HG03520 (cell line): ENCODE measurements around the gene COMP.
"Not testable (repeated sequence)": the region's sequence is repeated elsewhere in the genome, so short reads cannot be mapped to it uniquely, and the experiment has no call there.

ENCODE experiments used
- ATAC-seq: cut with Tn5 transposase; IDR thresholded peaks from one replicate; pipeline ENCODE4 v1.9.1; 2021; ENCODE audit warnings: mild to moderate bottlenecking, moderate library complexity; ENCODE audit not compliant: unreplicated experiment

The COMP gene

DNA sequence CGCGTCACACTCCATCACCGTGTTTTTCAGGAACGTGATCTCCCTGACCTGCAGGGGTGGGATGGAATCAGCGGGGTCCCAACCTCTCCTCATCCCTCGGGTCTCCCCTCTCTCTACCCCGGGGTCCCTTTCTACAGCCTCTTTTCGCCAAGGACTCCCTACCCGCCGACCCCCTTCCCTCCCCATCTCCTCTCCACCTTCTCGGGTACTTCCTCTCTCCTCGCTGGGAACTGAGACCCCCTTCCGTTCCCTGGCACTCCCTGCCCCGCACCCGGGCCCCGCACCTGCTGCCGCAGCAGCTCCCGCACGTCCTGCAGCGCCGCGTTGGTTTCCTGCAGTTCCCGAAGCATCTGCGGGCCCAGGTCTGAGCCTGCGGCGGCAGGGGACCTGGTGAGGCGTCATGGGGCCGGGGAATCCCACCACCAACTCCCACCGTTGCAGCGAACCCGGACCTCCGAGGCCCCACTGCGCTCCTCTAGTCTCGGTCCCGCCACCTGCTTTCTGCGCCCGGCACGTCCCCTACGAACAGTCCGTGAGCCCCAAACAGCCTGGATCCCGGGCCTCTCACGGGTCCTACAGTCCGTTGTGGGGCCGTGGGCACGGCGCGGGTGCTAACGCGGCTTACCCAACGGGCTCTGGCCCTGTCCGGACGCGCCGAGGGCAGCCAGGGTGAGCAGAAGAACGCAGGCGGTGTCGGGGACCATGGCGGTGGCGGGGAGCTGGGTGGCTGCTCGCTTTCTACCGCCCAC, at the start of gene COMP:
TSS of gene COMP (minus strand) at position 740 of the 749 bp plus-strand sequence. CDS start at position 704, 36 bp downstream.
- no peak for ATAC-seq

DNA sequence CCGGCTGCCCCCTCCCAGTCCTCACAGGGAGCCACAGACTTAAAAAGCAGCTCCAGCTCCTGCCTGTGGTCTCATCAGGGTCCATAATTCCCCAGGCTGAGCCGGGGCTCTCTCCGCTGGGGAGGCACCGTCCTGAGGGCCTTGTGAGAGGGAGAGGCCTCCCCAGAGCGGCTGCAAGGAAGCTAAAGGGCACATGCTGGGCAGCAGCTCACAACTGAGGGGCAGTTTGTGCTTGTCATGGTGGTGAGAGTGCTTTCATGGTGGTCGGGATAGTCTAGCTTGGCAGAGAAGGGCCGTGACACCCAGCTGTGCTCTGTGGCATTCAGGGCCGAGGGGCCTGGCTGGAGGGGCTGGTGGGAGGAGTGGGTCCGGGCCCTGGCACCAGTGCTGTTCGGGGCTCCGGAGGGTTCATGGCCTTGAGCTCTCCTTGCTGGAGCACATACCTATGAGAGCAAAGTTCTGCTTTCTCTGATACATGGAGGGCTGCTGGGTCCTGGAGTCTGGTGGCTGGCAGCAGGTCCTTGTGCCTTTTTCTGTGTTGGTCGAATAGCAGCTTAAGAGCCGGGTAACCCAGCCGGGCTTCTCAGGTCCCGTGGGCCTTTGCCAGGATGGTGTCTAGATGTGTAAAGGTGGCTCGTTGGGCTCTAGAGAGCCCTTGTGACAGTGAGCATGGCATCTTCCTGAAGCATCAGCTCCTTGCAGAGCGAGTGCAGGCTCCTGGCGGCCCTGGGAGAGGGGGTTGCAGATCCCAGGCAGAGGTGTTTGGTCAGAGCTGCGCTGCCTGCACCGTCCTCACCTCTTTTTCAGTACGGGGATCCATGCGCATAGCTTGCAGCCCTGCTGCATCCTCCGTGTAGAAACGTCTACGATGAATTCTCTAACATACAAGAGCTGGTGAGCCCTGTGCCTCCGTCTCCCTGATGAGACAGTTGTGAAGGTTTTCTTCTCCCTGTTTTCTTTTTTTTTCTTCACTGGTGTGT, 49.5 kb upstream of the COMP start:
- ATAC-seq, result no peak

DNA sequence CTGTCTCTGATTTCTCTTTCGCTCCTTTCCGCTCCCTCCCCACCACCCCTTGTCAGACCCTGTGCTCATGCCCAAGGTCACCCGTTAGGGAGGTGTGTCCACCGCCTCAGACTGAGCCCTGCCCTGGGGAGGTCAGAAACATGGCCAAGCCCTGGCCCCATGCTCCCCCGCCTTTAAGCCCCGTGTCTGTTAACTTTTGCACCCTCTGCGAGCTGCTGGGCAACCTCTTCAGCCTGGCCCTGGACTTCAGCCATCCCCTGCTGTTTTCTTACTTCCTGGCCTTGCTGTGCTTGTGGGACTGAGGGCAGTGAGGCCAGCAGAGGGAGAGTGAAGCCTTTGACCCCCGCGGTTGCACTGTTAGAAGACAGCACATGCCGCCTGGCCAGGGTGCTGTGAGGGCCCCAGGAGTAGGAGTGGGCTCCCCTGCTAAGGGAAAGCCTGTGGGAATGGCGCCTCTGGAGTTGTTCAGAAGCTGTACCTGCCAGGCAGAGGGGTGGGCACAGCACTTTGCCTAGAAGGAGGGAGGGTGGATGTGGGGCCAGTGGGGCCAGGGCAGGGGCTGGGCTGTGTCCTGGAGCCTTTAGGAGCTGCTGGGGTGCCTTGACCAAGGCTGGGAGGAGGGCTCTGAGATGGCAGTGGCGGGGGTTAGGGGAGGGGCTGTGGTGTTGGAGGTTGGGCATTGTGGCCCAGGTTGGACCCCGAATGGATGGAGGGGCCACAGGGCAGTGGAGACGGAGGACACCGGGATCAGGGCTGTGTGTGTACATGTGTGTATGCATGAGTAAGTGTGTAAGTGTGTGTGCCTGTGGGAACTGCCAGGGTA, 48.6 kb upstream of the COMP start:
- ATAC-seq, result no peak

DNA sequence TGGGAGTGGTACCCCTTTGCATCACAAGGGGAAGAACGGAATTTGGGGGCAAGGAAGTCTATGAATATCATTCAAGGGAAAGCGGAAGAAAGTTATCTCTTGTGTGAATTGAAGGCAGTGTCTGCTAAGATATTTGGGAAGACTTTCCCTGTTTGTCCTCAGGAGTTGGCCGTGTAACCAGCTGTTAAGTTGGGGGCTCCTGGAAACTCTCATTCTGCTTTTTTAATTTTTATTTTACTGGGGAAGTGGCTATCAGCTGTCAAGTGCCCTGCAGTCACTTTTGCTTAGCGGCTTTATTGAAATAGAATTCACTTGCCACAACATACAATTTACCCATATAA, 43.5 kb upstream of the COMP start:
- ATAC-seq, result no peak

DNA sequence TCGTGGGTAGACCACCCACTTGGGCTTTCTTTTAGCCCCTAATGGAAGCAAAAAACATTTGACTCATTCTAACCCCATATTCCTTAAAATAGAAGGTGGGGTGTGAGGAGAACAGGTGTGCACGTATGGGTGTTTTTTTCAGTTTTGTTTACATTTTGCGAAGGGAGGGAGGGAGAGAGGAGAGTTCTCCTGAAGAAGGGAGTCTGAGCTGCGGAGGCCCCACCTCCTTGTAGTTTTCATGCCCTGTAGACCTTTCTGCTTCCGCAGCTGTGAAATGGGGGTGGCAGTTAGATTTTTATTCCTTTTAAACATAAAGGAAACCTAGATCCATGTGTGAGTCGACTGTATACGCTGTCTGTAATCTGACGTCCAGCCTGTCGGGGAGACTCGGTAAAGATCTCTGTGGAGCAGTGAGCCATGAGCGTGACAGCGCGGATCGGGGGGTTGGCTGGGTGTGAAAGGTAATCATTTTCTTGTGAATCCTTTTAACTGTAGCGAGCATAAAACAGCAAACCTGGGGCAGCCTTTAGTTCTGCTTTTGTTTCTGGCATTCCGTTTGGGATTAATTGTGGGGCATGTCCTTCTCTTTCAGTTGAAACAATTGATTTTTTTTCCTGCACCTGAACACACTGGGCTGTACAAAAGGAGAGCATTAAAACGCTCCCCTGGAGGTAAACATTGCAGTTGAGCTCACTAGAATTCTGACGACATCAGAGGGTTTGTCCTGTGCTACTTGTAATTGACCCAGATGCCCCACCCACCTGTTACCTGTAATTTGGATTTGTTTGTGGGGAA, 42.9 kb upstream of the COMP start:
- no peak for ATAC-seq

DNA sequence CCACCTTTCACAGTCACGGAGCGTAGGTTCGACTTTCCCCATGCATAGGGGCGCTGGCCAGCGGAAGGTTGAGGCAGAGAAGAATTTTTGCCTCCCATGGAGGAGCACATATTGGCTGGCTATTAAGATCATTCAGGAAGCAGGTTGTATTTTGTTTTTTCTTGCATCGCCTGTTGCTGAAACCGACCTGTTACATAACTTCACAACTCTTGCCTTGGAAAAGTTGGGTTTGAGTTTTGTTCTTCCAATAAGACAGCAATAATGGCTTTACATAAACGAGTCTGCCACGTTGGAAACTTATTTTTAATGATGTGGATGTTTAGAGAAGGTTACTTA, 42.0 kb upstream of the COMP start:
- no peak for ATAC-seq

DNA sequence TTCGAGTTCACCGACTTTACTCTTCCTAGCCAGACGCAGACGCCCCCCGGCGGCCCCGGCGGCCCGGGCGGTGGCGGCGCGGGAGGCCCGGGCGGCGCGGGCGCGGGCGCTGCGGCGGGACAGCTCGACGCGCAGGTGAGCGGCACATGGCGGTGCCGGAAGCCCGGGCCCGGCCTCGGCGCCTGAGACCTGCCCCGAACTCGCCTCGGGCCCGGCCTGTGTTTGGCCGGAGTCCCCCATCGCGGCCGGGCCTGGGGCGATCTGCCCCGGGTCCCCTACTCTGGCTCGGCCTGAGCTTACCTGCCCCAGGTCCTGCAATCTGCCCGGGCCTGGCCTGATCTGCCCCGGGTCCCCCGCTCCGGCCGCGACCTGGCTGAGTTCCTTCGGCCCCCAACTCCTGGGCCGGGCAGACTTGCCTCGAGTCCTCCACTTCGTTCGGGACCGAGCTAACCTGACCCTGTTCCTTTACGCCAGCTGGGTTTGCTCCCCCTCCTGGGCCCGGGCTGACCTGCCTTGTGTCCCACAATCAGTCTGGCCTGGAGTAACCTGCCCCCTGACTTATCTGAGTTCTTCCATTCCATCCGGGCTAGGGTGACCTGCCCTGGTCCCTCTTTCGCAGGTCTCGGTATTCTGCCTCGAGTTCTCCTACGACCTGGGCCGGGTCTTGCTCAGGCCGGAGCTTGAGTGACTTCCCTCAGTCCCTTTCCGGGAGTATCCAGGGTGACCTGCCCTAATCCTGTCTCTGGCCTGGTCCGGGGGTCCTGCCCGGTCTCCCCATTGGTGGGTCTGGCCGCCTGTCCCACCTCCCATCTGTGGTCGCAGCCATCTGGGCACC, 41.4 kb upstream of the COMP start:
- ATAC-seq, result peak; percentile 22

DNA sequence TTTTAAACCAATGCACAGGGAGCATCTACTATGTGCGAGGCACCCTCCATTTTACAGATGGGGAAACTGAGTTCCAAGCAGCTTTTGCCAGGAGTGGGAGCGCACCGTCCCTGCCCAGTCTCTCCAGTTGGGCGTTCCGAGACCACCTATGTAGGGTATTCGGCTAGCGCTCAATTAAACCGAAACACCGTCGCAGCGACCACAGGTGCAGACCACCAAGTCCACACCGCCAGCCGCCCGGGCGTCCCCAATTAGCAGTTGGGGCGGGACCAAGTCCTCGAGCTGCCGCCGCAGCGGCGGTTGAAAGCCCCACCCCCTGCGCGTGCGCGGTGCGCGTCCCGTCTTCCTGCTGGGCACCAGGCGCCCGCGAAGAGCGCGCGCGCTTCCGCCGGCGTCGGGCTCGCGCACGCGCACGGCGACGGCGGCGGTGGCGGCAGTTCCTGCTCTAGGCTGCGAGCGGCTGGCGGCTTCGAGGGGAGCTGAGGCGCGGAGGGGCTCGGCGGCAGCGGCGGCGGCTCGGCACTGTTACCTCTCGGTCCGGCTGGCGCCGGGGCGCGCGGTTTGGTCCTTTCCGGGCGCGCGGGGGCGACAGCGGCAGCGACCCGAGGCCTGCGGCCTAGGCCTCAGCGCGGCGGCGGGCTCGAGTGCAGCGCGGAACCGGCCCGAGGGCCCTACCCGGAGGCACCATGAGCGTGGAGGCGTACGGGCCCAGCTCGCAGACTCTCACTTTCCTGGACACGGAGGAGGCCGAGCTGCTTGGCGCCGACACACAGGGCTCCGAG, 40.6 kb upstream of the COMP start, which contains the start of gene UPF1:
TSS of gene UPF1 (plus strand) at position 436 of the 782 bp plus-strand sequence. CDS start at position 687, 251 bp downstream.
- peak; percentile 71 for ATAC-seq

DNA sequence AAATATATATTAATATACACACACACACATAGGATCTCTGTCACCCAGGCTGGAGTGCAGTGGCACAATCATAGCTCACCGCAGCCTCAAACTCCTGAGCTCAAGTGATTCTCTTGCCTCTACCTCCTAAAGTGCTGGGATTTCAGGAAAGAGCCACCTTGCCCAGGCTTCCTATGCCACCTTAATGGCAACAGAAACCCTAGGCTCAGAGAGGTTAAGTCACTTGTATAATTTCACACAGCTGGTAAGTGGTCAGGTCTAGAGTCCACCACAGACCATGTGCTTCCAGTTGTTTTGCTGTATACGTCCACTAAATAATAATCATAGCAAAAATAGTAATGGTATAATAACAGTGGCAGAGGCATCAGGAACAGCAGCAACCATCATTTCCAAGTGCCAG, 39.4 kb upstream of the COMP start:
- ATAC-seq, result no peak

DNA sequence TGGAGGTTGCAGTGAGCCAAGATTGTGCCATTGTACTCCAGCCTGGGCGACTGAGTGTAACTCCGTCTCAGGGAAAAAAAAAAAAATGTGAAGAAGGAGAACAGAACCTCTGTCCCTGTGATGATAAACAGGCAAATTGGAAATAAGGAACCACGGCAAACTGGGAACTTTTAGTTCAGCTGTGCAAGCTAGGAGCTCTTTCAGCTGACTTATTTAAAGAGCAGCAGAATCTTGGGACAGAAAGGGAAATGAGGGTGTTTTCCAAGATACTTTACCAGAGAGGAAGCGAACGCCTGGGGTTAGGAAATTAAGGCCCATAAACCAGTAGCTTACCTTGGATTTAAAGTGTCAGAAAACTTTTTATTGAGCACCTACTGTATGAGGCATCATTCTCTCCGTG, 37.7 kb upstream of the COMP start:
- no peak for ATAC-seq

DNA sequence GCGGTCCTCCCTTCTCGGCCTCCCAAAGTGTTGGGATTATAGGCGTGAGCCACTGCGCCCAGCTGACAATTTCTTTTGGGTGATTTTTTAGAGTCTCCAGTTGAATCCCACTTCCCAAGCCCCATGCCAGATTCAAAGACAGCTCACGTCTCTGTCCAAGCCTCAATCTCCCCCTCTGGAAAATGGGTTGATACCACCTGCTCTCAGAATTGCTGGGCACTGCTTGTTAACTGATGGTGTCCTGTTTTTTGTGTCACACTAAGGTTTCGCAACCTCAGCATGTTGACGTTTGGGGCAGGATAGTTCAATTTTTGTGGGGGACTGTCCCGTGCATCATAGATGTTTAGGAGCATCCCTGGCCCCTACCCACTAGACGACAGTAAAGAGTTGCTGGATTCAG, 26.5 kb upstream of the COMP start:
- no peak for ATAC-seq

DNA sequence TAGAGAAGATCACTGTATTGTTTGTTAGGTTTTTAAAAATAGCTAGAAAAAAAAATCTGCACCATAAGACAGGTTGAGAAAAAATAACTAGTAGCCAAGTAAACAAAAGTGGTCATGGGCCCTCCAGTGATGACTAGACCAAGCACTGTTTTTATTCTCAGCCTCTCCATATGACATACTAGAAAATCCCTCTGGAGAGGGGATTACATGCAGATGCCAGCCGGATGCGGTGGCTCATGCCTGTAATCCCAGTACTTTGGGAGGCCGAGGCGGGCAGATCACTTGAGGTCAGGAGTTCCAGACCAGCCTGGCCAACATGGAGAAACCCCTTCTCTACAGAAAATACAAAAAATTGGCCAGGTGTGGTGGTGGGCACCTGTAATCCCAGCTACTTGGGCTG, 25.5 kb upstream of the COMP start:
- not testable (repeated sequence) for ATAC-seq

DNA sequence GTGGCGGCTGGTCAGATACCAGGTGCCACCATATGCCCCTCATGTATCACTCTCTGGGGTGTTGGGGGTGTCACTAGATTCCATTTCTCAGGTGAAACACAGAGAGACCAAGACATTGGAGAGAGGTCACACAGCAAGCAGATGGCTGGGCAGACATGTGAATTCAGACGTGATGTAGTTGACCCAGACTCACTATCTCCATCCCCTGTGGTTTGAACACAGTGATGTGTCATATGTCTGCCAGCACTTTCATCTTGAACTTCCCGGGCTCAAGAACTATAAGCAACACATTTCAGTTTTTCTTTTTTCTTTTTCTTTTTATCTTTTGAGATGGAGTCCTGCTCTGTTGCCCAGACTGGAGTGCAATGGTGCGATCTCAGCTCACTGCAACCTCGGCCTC, 24.6 kb upstream of the COMP start:
- no peak for ATAC-seq

DNA sequence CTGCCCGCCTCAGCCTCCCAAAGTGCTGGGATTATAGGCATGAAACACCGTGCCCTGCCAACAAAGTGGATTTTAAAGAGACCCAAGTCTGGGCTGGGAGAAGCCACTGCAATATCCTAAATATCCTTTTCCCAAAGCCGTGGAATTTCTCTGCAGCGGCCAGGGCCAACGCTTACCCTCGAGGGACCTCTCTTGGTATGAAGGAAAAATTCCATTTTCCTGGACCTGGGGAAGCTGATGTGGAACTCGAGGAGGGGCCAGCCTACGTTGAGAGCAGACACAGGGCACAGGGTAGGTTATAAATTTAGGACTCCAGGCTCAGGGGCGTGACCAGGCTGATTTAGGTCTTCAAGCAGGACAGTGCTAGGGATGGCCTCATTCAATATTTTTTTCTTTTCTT, 23.0 kb upstream of the COMP start:
- no peak for ATAC-seq

DNA sequence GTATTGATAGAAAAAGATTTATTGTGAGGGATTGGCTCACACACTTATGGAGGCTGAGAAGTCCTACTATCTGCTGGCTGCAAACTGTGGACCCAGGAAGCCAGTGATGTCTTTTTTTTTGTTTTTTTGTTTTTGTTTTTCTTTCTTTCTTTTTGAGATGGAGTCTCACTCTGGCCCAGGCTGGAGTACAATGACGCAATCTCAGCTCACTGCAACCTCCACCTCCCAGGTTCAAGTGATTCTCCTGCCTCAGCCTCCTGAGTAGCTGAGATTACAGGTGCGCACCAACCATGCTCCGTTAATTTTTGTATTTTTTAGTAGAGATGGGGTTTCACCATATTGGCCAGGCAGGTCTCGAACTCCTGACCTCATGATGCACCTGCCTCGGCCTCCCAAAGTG, 20.5 kb upstream of the COMP start:
- not testable (repeated sequence) for ATAC-seq

DNA sequence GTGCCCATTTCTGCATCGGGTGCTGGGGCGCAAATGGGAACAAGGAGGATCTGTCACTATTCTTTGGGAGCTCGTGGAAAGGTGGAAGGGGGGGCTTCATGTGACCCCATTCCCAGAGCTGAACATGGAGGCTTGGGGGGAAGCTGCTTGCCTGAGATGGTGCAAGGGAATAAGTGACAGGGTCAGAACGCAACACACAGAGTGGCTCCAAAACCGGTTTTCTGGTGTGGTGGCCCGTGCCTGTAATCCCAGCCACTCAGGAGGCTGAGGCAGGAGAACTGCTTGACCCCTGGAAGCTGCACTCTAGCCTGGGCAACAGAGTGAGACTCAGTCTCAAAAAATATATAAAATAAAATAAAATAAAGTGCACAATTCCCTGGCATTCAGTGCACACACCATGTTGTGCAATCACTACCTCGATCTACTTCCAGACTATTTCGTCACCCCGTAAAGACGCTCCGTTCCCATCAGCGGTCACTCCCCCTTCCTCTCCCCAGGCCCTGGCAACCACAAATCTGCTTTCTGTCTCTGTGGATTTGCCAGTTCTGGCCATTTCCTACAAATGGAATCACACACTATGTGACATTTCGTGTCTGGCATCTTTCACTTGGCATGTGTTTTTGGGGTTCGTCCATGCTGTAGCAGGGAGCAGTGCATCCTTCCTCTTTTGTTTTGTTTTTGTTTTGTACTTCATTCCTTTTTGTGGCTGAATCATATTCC, 18.2 kb upstream of the COMP start:
- ATAC-seq, result no peak

DNA sequence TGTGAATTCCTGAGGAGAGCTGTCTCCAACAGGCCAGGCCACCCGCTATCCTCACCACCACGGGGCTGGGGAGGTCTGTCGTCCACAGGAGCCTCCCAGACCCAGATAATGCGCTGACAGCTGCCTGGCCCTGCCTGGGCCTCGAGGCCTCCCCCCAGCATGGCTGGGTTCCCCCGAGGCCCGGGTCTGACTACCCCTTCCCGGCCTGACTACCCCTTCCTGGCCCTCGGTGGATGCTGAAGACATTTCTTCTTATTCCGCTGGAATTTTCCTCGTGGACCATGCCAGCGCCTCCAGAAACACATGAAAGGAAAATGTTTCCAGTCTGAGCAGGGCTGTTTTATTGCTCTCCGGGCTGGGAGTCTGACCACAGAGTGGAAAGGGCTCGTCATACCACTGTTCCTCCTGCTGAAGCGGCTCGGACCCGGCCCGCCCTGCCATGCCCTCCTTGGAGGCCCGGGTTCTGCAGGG, 16.8 kb upstream of the COMP start:
- ATAC-seq, result no peak

DNA sequence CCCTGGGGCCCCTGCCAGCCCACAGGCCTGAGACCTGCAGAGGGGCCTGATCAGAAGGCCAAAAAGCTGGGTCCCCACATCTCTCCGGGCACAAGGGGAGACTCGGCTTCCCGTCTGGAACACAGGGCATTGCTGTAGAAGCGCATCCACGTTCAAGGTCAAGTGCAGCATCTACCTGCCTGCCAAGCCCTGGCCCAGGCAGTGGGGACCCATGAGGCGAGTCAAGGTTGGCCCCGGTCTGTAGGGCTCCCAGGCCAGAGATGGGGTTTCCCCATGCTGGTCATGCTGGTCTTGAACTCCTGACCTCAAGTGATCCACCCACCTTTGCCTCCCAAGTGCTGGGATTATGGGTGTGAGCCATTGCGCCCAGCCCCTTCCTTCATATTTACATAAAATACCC, 13.5 kb upstream of the COMP start:
- no peak for ATAC-seq
